ENCODE data around the gene MAZ. TPM values are rescaled to one million over a fixed set of nuclear protein-coding genes. Genes with fewer than 3 reads are reported as not detected.
"Not testable (repeated sequence)": the region's sequence is repeated elsewhere in the genome, so short reads cannot be mapped to it uniquely, and the experiment has no call there.

Gene MAZ
- total and polyA plus RNA-seq, 2 donors (not counting 3 experiments of a cell fraction or from before 2014, with no cell fraction given), result 165 to 311 TPM

GRCh38 chr16:29784157-29784556 lies 22.2 kb upstream of the MAZ start:
- Histone ChIP-seq H3K36me3 (ENCODE audit: control insufficient read depth in 2 of 2, extremely low read depth in 1 of 2, insufficient read depth in 2 of 2, low read length in 2 of 2) (no peaks in the 10 kb centered on the region), H3K27me3 (ENCODE audit: control insufficient read depth in 2 of 2, insufficient read depth in 2 of 2, low read length in 2 of 2) (peaks cover 10 to 19% of the 10 kb centered on the region in 2 experiments), H3K4me1 (ENCODE audit: control insufficient read depth, extremely low read depth, insufficient read depth, low read length) (peaks cover 8% of the 10 kb centered on the region), H3K79me2 (ENCODE audit: control insufficient read depth, insufficient read depth, low read length) (no peaks in the 10 kb centered on the region), H2AFZ (ENCODE audit: low read depth, low read length) (no peak overlapping the region), H3K9ac (replicated peaks; ENCODE audit: extremely low read depth, insufficient read depth, low read length) (no peak overlapping the region), H3K4me3 (replicated peaks in 1 of 3; ENCODE audit: insufficient read depth in 1 of 3, low read depth in 1 of 3, low read length in 3 of 3) (no peak overlapping the region), H3K4me2 (ENCODE audit: insufficient read depth, low read length) (no peak overlapping the region), H3K9me3 (replicated peaks; ENCODE audit: control insufficient read depth, insufficient read depth, low read length) (no peaks in the 10 kb centered on the region), H3K9me1 (replicated peaks; ENCODE audit: control insufficient read depth, extremely low read depth, insufficient read depth, low read length) (no peaks in the 10 kb centered on the region), H4K20me1 (replicated peaks; ENCODE audit: control insufficient read depth, extremely low read depth, insufficient read depth, low read length) (no peaks in the 10 kb centered on the region), H3K27ac (ENCODE audit: insufficient read depth, low read depth, low read length) (no peak overlapping the region)
- no peak for FAIRE-seq
- dilution Hi-C loops (cut with MboI; ENCODE audit: extremely low pct_ligation_motif_present, low sequenced_read_pairs), result no loop called here
- TF ChIP-seq EZH2 (IDR thresholded peaks at IDR 0.05; ENCODE audit: borderline replicate concordance, low read depth, low read length, severe bottlenecking), result no peak
- no peak for DNase-seq (ENCODE audit: low read depth, low spot score)
- intact Hi-C loops (cut with micrococcal nuclease), result no loop called here
- ChIA-PET POLR2A (no interaction called here), CTCF (interaction anchor here (0.7 to 4.6 kb wide), 19 partner anchors 12 to 248 kb away, joined by 3 to 30 read pairs (median 6); partner anchors contain the start of gene PAGR1)
- BruUV-seq (replicated peaks), result no TSS peak

GRCh38 chr16:29784901-29785500 lies 21.3 kb upstream of the MAZ start:
- TF ChIP-seq POLR2AphosphoS5 (IDR thresholded peaks at IDR 0.05; ENCODE audit: insufficient read depth, low read depth, low read length) (peak; percentile 17), EZH2 (IDR thresholded peaks at IDR 0.05; ENCODE audit: borderline replicate concordance, low read depth, low read length, severe bottlenecking) (no peak), FOS (IDR thresholded peaks at IDR 0.05; ENCODE audit: borderline replicate concordance, insufficient read depth, low read length) (no peak)
- TF ChIP-seq, protein P1, sequence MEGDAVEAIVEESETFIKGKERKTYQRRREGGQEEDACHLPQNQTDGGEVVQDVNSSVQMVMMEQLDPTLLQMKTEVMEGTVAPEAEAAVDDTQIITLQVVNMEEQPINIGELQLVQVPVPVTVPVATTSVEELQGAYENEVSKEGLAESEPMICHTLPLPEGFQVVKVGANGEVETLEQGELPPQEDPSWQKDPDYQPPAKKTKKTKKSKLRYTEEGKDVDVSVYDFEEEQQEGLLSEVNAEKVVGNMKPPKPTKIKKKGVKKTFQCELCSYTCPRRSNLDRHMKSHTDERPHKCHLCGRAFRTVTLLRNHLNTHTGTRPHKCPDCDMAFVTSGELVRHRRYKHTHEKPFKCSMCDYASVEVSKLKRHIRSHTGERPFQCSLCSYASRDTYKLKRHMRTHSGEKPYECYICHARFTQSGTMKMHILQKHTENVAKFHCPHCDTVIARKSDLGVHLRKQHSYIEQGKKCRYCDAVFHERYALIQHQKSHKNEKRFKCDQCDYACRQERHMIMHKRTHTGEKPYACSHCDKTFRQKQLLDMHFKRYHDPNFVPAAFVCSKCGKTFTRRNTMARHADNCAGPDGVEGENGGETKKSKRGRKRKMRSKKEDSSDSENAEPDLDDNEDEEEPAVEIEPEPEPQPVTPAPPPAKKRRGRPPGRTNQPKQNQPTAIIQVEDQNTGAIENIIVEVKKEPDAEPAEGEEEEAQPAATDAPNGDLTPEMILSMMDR (IDR thresholded peaks at IDR 0.05; ENCODE audit: extremely low read depth in 1 of 2, insufficient read depth in 1 of 2, low read depth in 1 of 2, low read length in 2 of 2), result peak; percentile 91 to 98
- Histone ChIP-seq H3K27ac (ENCODE audit: insufficient read depth, low read depth, low read length) (no peak overlapping the region), H3K36me3 (ENCODE audit: control insufficient read depth in 2 of 2, extremely low read depth in 1 of 2, insufficient read depth in 2 of 2, low read length in 2 of 2) (no peaks in the 10 kb centered on the region), H2AFZ (ENCODE audit: low read depth, low read length) (peak overlapping the region; percentile 84), H3K27me3 (ENCODE audit: control insufficient read depth in 2 of 2, insufficient read depth in 2 of 2, low read length in 2 of 2) (peaks cover 7 to 16% of the 10 kb centered on the region in 2 experiments), H4K20me1 (replicated peaks; ENCODE audit: control insufficient read depth, extremely low read depth, insufficient read depth, low read length) (no peaks in the 10 kb centered on the region), H3K9me3 (replicated peaks; ENCODE audit: control insufficient read depth, insufficient read depth, low read length) (no peaks in the 10 kb centered on the region), H3K9ac (replicated peaks; ENCODE audit: extremely low read depth, insufficient read depth, low read length) (no peak overlapping the region), H3K4me3 (replicated peaks in 1 of 3; ENCODE audit: insufficient read depth in 1 of 3, low read depth in 1 of 3, low read length in 3 of 3) (peak overlapping the region in 1 of 3 experiments; percentile 5), H3K9me1 (replicated peaks; ENCODE audit: control insufficient read depth, extremely low read depth, insufficient read depth, low read length) (no peaks in the 10 kb centered on the region), H3K4me2 (ENCODE audit: insufficient read depth, low read length) (peak overlapping the region; percentile 77), H3K4me1 (ENCODE audit: control insufficient read depth, extremely low read depth, insufficient read depth, low read length) (peaks cover 10% of the 10 kb centered on the region), H3K79me2 (ENCODE audit: control insufficient read depth, insufficient read depth, low read length) (no peaks in the 10 kb centered on the region)
- no TSS peak for BruUV-seq (replicated peaks)
- DNase-seq (ENCODE audit: low read depth, low spot score) (peak; percentile 76), FAIRE-seq (peak; percentile 98)
- POLR2A ChIA-PET, result no interaction called here
- dilution Hi-C loops (cut with MboI; ENCODE audit: extremely low pct_ligation_motif_present, low sequenced_read_pairs), result no loop called here
- CTCF ChIA-PET, result interaction anchor here (0.7 to 4.6 kb wide), 29 partner anchors 10 to 247 kb away, joined by 3 to 30 read pairs (median 4); partner anchors contain the start of genes PAGR1 and SEZ6L2
- intact Hi-C loops (cut with micrococcal nuclease), result no loop called here

DNA sequence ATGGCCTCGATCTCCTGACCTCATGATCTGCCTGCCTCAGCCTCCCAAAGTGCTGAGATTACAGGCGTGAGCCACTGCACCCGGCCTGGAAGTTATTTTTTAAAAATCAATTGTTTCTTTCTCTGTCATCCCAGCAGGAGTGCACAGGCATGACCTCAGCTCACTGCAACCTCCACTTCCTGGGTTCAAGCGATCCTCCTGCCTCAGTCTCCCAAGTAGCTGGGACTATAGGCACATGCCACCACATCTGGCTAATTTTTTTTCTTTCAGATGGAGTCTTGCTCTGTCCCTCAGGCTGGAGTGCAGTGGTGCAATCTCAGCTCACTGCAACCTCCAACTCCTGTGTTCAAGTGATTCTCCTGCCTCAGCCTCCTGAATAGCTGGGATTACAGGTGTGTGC lies 19.2 kb upstream of the MAZ start:
- H3K4me2 ChIP-seq (ENCODE audit: insufficient read depth, low read length); DNase-seq (ENCODE audit: low read depth, low spot score); H3K27me3 ChIP-seq (ENCODE audit: control insufficient read depth in 2 of 2, insufficient read depth in 2 of 2, low read length in 2 of 2); H3K9me1 ChIP-seq (replicated peaks; ENCODE audit: control insufficient read depth, extremely low read depth, insufficient read depth, low read length); intact Hi-C loops (cut with micrococcal nuclease); dilution Hi-C loops (cut with MboI; ENCODE audit: extremely low pct_ligation_motif_present, low sequenced_read_pairs); H4K20me1 ChIP-seq (replicated peaks; ENCODE audit: control insufficient read depth, extremely low read depth, insufficient read depth, low read length); FAIRE-seq; H2AFZ ChIP-seq (ENCODE audit: low read depth, low read length); H3K36me3 ChIP-seq (ENCODE audit: control insufficient read depth in 2 of 2, extremely low read depth in 1 of 2, insufficient read depth in 2 of 2, low read length in 2 of 2); BruUV-seq (replicated peaks); H3K9ac ChIP-seq (replicated peaks; ENCODE audit: extremely low read depth, insufficient read depth, low read length); POLR2A ChIA-PET; H3K27ac ChIP-seq (ENCODE audit: insufficient read depth, low read depth, low read length); H3K4me3 ChIP-seq (replicated peaks in 1 of 3; ENCODE audit: insufficient read depth in 1 of 3, low read depth in 1 of 3, low read length in 3 of 3); H3K9me3 ChIP-seq (replicated peaks; ENCODE audit: control insufficient read depth, insufficient read depth, low read length): not testable (repeated sequence)
- Histone ChIP-seq H3K4me1 (ENCODE audit: control insufficient read depth, extremely low read depth, insufficient read depth, low read length) (peaks cover 22% of the 10 kb centered on the region), H3K79me2 (ENCODE audit: control insufficient read depth, insufficient read depth, low read length) (peaks cover 16% of the 10 kb centered on the region)
- CTCF ChIA-PET, result interaction anchor here (4.6 kb wide), 1 partner anchor 61 kb away, joined by 30 read pairs; no protein-coding TSS in a partner anchor

Data from endothelial cell of umbilical vein (primary cell).